ENCODE measurements around the gene EHHADH. TPM values are rescaled to one million over a fixed set of nuclear protein-coding genes. Genes with fewer than 3 reads are reported as not detected.

Gene EHHADH
- total RNA-seq, 1 donor from 2014 or later, result 4.4 TPM

DNA sequence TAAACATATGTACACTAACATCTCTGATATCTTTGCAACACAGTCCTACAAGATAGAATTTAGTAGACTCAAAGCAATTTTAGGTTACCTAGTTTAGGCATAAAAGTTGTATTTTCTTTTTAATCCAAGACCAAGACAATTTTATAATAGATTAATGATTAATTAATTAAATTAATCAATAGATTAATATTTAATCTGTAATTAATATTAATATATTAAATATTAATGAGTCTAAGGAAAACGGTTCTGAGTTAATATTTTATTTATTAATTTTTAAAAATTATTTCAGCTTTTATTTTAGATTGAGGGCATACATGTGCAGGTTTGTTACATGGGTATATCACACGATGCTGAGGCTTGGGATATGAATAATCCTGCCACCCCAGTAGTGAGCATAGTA lies 49.0 kb downstream of the EHHADH start:
- Histone ChIP-seq H2AFZ (ENCODE audit: low read depth, low read length) (no peak overlapping the region), H4K20me1 (ENCODE audit: insufficient read depth, low read length) (no peaks in the 10 kb centered on the region), H3K36me3 (ENCODE audit: insufficient read depth, low read length) (peaks cover under 1% of the 10 kb centered on the region), H3K27me3 (ENCODE audit: insufficient read depth, low read length) (no peaks in the 10 kb centered on the region), H3K9me3 (ENCODE audit: insufficient read depth, low read depth, low read length) (no peaks in the 10 kb centered on the region), H3K27ac (ENCODE audit: low read depth, low read length) (no peak overlapping the region), H3K4me3 (ENCODE audit: insufficient read depth, low read depth, low read length) (no peak overlapping the region), H3K4me1 (ENCODE audit: insufficient read depth, low read length) (peaks cover 21% of the 10 kb centered on the region), H3K79me2 (ENCODE audit: insufficient read depth, low read length) (no peaks in the 10 kb centered on the region), H3K9ac (ENCODE audit: low read length) (no peak overlapping the region), H3K4me2 (ENCODE audit: low read length) (no peak overlapping the region)
- FAIRE-seq, result no peak
- H3K27ac Mint-ChIP-seq (ENCODE audit: unreplicated experiment), result no peak overlapping the region
- H3K4me1 Mint-ChIP-seq (ENCODE audit: low read depth, unreplicated experiment), result peaks cover 11% of the 10 kb centered on the region
- no peaks in the 10 kb centered on the region for H3K27me3 Mint-ChIP-seq (ENCODE audit: low read depth, unreplicated experiment)
- H3K36me3 Mint-ChIP-seq (ENCODE audit: low read depth, unreplicated experiment), result peaks cover 10% of the 10 kb centered on the region
- no peak for DNase-seq (ENCODE audit: low read depth)
- no peaks in the 10 kb centered on the region for H3K9me3 Mint-ChIP-seq (ENCODE audit: unreplicated experiment)
- H3K4me3 Mint-ChIP-seq (ENCODE audit: unreplicated experiment), result no peak overlapping the region
- TF ChIP-seq EZH2 (IDR thresholded peaks at IDR 0.05; ENCODE audit: insufficient read depth, low read length), result no peak
- TF ChIP-seq, protein P1, sequence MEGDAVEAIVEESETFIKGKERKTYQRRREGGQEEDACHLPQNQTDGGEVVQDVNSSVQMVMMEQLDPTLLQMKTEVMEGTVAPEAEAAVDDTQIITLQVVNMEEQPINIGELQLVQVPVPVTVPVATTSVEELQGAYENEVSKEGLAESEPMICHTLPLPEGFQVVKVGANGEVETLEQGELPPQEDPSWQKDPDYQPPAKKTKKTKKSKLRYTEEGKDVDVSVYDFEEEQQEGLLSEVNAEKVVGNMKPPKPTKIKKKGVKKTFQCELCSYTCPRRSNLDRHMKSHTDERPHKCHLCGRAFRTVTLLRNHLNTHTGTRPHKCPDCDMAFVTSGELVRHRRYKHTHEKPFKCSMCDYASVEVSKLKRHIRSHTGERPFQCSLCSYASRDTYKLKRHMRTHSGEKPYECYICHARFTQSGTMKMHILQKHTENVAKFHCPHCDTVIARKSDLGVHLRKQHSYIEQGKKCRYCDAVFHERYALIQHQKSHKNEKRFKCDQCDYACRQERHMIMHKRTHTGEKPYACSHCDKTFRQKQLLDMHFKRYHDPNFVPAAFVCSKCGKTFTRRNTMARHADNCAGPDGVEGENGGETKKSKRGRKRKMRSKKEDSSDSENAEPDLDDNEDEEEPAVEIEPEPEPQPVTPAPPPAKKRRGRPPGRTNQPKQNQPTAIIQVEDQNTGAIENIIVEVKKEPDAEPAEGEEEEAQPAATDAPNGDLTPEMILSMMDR (IDR thresholded peaks at IDR 0.05; ENCODE audit: insufficient read depth, low read depth, low read length), result no peak

DNA sequence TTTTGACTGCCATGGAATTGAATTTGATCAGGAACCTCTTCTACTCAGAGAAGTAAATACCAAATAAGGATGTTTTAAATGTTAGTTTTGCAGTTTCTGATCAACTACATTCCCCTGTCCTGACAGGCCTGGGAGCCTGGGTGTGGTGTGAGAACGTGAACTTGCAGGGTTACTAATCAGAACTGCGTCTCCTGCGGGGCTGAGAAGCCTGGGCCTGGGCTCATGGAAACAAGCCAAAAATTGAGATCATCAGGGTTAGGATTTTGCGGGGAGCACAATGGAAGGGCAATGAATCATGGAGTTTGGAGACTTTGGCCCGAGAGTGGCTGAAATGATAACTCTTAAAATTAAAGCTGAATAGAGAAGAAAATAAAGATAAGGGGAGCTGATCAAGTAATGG lies 53.2 kb downstream of the EHHADH start:
- Histone ChIP-seq H3K9ac (ENCODE audit: low read length) (no peak overlapping the region), H3K4me3 (ENCODE audit: insufficient read depth, low read depth, low read length) (no peak overlapping the region), H4K20me1 (ENCODE audit: insufficient read depth, low read length) (no peaks in the 10 kb centered on the region), H3K27me3 (ENCODE audit: insufficient read depth, low read length) (no peaks in the 10 kb centered on the region), H3K27ac (ENCODE audit: low read depth, low read length) (no peak overlapping the region), H3K36me3 (ENCODE audit: insufficient read depth, low read length) (peaks cover 3% of the 10 kb centered on the region), H2AFZ (ENCODE audit: low read depth, low read length) (peak overlapping the region; percentile 34), H3K4me1 (ENCODE audit: insufficient read depth, low read length) (peaks cover 9% of the 10 kb centered on the region), H3K4me2 (ENCODE audit: low read length) (peak overlapping the region; percentile 7), H3K79me2 (ENCODE audit: insufficient read depth, low read length) (no peaks in the 10 kb centered on the region), H3K9me3 (ENCODE audit: insufficient read depth, low read depth, low read length) (no peaks in the 10 kb centered on the region)
- Mint-ChIP-seq H3K4me1 (ENCODE audit: low read depth, unreplicated experiment) (peaks cover 8% of the 10 kb centered on the region), H3K9me3 (ENCODE audit: unreplicated experiment) (no peaks in the 10 kb centered on the region), H3K27me3 (ENCODE audit: low read depth, unreplicated experiment) (no peaks in the 10 kb centered on the region), H3K36me3 (ENCODE audit: low read depth, unreplicated experiment) (peaks cover 10% of the 10 kb centered on the region), H3K27ac (ENCODE audit: unreplicated experiment) (peak overlapping the region; percentile 55), H3K4me3 (ENCODE audit: unreplicated experiment) (no peak overlapping the region)
- DNase-seq (ENCODE audit: low read depth) (peak; percentile 81), FAIRE-seq (no peak)
- no peak for TF ChIP-seq EZH2 (IDR thresholded peaks at IDR 0.05; ENCODE audit: insufficient read depth, low read length)
- TF ChIP-seq, protein P1 (IDR thresholded peaks at IDR 0.05; ENCODE audit: insufficient read depth, low read depth, low read length), result no peak

DNA sequence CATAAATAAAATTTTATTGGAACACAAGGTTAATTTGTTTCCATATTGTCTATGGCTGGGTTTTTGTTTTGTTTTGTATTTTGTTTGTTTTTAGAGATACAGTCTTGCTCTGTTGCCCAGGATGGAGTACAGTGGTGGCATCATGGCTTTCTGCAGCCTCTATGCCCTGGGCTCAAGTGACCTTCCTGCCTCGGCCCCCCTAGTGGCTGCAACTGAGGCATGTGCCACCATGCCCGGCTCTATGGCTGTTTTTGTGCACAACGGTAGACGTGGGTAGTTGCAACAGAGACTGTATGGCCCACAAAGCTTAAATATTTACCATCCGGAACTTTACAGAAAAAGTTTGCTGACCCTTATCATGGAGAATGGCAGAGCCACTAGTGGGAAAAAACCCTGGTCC lies 54.2 kb downstream of the EHHADH start:
- Histone ChIP-seq H3K79me2 (ENCODE audit: insufficient read depth, low read length) (no peaks in the 10 kb centered on the region), H3K9me3 (ENCODE audit: insufficient read depth, low read depth, low read length) (no peaks in the 10 kb centered on the region), H2AFZ (ENCODE audit: low read depth, low read length) (no peak overlapping the region), H3K36me3 (ENCODE audit: insufficient read depth, low read length) (peaks cover 3% of the 10 kb centered on the region), H3K9ac (ENCODE audit: low read length) (no peak overlapping the region), H3K27ac (ENCODE audit: low read depth, low read length) (no peak overlapping the region), H3K4me1 (ENCODE audit: insufficient read depth, low read length) (peaks cover 9% of the 10 kb centered on the region), H4K20me1 (ENCODE audit: insufficient read depth, low read length) (no peaks in the 10 kb centered on the region), H3K4me3 (ENCODE audit: insufficient read depth, low read depth, low read length) (no peak overlapping the region), H3K4me2 (ENCODE audit: low read length) (no peak overlapping the region), H3K27me3 (ENCODE audit: insufficient read depth, low read length) (no peaks in the 10 kb centered on the region)
- H3K27me3 Mint-ChIP-seq (ENCODE audit: low read depth, unreplicated experiment), result no peaks in the 10 kb centered on the region
- TF ChIP-seq, protein P1 (IDR thresholded peaks at IDR 0.05; ENCODE audit: insufficient read depth, low read depth, low read length), result no peak
- TF ChIP-seq EZH2 (IDR thresholded peaks at IDR 0.05; ENCODE audit: insufficient read depth, low read length), result no peak
- H3K36me3 Mint-ChIP-seq (ENCODE audit: low read depth, unreplicated experiment), result peaks cover 10% of the 10 kb centered on the region
- peaks cover 8% of the 10 kb centered on the region for H3K4me1 Mint-ChIP-seq (ENCODE audit: low read depth, unreplicated experiment)
- no peak overlapping the region for H3K4me3 Mint-ChIP-seq (ENCODE audit: unreplicated experiment)
- DNase-seq (ENCODE audit: low read depth) (no peak), FAIRE-seq (no peak)
- H3K9me3 Mint-ChIP-seq (ENCODE audit: unreplicated experiment), result no peaks in the 10 kb centered on the region
- H3K27ac Mint-ChIP-seq (ENCODE audit: unreplicated experiment), result no peak overlapping the region

All from astrocyte (in vitro differentiated cells and primary cell).